GM12878 (cell line): Measurements from ENCODE around the gene LIMCH1. TPM values are rescaled to one million over a fixed set of nuclear protein-coding genes. Genes with fewer than 3 reads are reported as not detected.

ENCODE experiments used
- ATAC-seq: fragments of 200-7000 bp; cut with Tn5 transposase; 3 replicates; pipeline ENCODE4 v1.9.1; 2020; ENCODE audit warnings: mild to moderate bottlenecking, moderate library complexity
- BruUV-seq: library from RNA; stranded (reverse); fragments of 400-500 nt; replicated peaks from 2 replicates; lab custom pipeline; 2021; lab: Mats Ljungman, UMichigan
- CTCF ChIA-PET: fragments of 300-600 bp; sonication (Branson Sonifier 250); formaldehyde crosslinking; extraction: SDS; loops from one replicate; lab custom pipeline; 2021; ENCODE audit warnings: inconsistent platforms; lab: Yijun Ruan, JAX
- POLR2A ChIA-PET: fragments of 350-600 bp; formaldehyde crosslinking; extraction: SDS; loops from one replicate; lab custom pipeline; 2021; ENCODE audit warnings: inconsistent platforms; lab: Charles Lee
- RAD21 ChIA-PET: fragments of 300-600 bp; sonication (Branson Sonifier 250); formaldehyde crosslinking; loops from one replicate; lab custom pipeline; 2023; ENCODE audit warnings: antibody characterized with exemption; ENCODE audit not compliant: unreplicated experiment; lab: Charles Lee
- SMC1A ChIA-PET: fragments of 300-600 bp; sonication (Branson Sonifier 250); formaldehyde crosslinking; loops from one replicate; lab custom pipeline; 2023; ENCODE audit not compliant: unreplicated experiment, uncharacterized antibody; lab: Charles Lee
- DNase-seq: peaks from one replicate; pipeline ENCODE4 v3.0.0-alpha.2; 2011; ENCODE audit warnings: low read depth, low spot score
- FAIRE-seq: peaks from 3 replicates; lab custom pipeline; 2011; peaks lifted over from hg19 to GRCh38; lab: Jason Lieb, UNC
- H2AFZ ChIP-seq: 2 replicates; pipeline ENCODE4 v1.6.0; 2011; ENCODE audit warnings: low read depth, low read length, control low read depth; ENCODE audit not compliant: control insufficient read depth
- H3K27ac ChIP-seq: 2 replicates; pipeline ENCODE4 v1.5.1; 2011; ENCODE audit warnings: control low read depth; ENCODE audit not compliant: control insufficient read depth, insufficient read depth
- H3K27me3 ChIP-seq, 2 experiments: replicated peaks in 1 of 2; 2 replicates each; pipeline versions ENCODE4 v1.6.0 to v1.6.1; 2011; ENCODE audit warnings: low read length in 1 of 2; ENCODE audit not compliant: control insufficient read depth in 2 of 2, insufficient read depth in 2 of 2
- H3K36me3 ChIP-seq, 2 experiments: 2 replicates each; pipeline ENCODE4 v1.5.1; 2011; ENCODE audit warnings: low read length in 1 of 2; ENCODE audit not compliant: control insufficient read depth in 2 of 2, insufficient read depth in 2 of 2
- H3K4me1 ChIP-seq: 2 replicates; pipeline ENCODE4 v1.6.1; 2011; ENCODE audit warnings: mild to moderate bottlenecking, low read length, moderate library complexity, mixed read lengths; ENCODE audit not compliant: control insufficient read depth, insufficient read depth
- H3K4me2 ChIP-seq: 2 replicates; pipeline ENCODE4 v1.6.0; 2011; ENCODE audit warnings: control low read depth; ENCODE audit not compliant: control insufficient read depth, insufficient read depth
- H3K4me3 ChIP-seq: fragments of 200-600 bp; sonication (generic); 2 replicates; pipeline ENCODE4 v1.5.1; 2016
- H3K79me2 ChIP-seq: 2 replicates; pipeline ENCODE4 v1.6.0; 2011; ENCODE audit warnings: low read length; ENCODE audit not compliant: control insufficient read depth, insufficient read depth
- H3K9ac ChIP-seq: 2 replicates; pipeline ENCODE4 v1.8.0; 2011; ENCODE audit warnings: low read length, control low read depth, mixed read lengths; ENCODE audit not compliant: control insufficient read depth, insufficient read depth
- H3K9me3 ChIP-seq: replicated peaks from 3 replicates; pipeline ENCODE4 v1.5.1; 2011; ENCODE audit warnings: mild to moderate bottlenecking, low read length; ENCODE audit not compliant: control insufficient read depth, insufficient read depth
- H4K20me1 ChIP-seq: 2 replicates; pipeline ENCODE4 v1.6.0; 2011; ENCODE audit not compliant: control insufficient read depth, insufficient read depth
- EP300 ChIP-seq, 2 experiments: fragments of 150-350 bp in 1 of 2; IDR thresholded peaks; 2 replicates each; pipeline ENCODE4 v1.6.1; 2011 to 2012; ENCODE audit warnings: low read depth in 2 of 2, low read length in 2 of 2, borderline replicate concordance in 1 of 2, improper control_type of control experiment in 1 of 2, inconsistent platforms in 1 of 2; ENCODE audit not compliant: control insufficient read depth in 1 of 2
- NFYB ChIP-seq: IDR thresholded peaks from 2 replicates; pipeline ENCODE4 v1.6.1; 2011; ENCODE audit warnings: low read depth, mild to moderate bottlenecking, low read length, improper control_type of control experiment, moderate library complexity; ENCODE audit not compliant: insufficient read depth
- PAX5 ChIP-seq: IDR thresholded peaks from 2 replicates; pipeline ENCODE4 v1.6.1; 2011; ENCODE audit warnings: low read depth, low read length, borderline replicate concordance
- SREBF1 ChIP-seq: IDR thresholded peaks from 2 replicates; pipeline ENCODE4 v1.6.1; 2012; ENCODE audit warnings: mild to moderate bottlenecking, low read length
- WRNIP1 ChIP-seq: IDR thresholded peaks from 2 replicates; pipeline ENCODE4 v1.6.1; 2011; ENCODE audit warnings: low read depth, low read length, improper control_type of control experiment, borderline replicate concordance
- WGBS: methylation state at CpG from one replicate; pipeline ENCODE4 v1.1.6; 2016; ENCODE audit warnings: low lambda C conversion rate; ENCODE audit not compliant: insufficient replicate concordance, insufficient coverage; ENCODE audit errors: missing lambda C conversion rate; 5-methylcytosine and 5-hydroxymethylcytosine counted together
- in situ Hi-C: fragments of 300-500 bp; cut with MboI; formaldehyde crosslinking; loops from 9 replicates; pipeline ENCODE4 v1.14.3; 2018; ENCODE audit warnings: mixed read lengths
- intact Hi-C: fragments of 100-400 bp; cut with micrococcal nuclease; formaldehyde crosslinking; loops from one replicate; pipeline ENCODE4 v1.14.2; 2022; ENCODE audit not compliant: unreplicated experiment
- polyA plus RNA-seq, 11 experiments: library from polyadenylated mRNA; depleted of rRNA in 4 of 11; unstranded in 6 of 11; stranded (reverse) in 5 of 11; fragments of >200 nt; fragmentation: Nextera tagmentation in 4 of 11; fragmentation: Illumina TruSeq in 1 of 11; extraction: Ambion mirVana in 4 of 11; extraction: Trizol in 1 of 11; gene quantifications; 1 replicate in 1 of 11; 2 replicates in 10 of 11; pipeline versions ENCODE4 v1.2.1 to v1.2.3, GENCODE V29; 2011 to 2016; ENCODE audit warnings: inconsistent platforms in 2 of 11, missing spikeins in 2 of 11, low read depth in 1 of 11
- total RNA-seq, 4 experiments: library from RNA; depleted of rRNA in 3 of 4; stranded (reverse); fragments of >200 nt in 3 of 4; fragmentation: Illumina TruSeq in 1 of 4; extraction: Trizol in 1 of 4; gene quantifications; 2 replicates each; pipeline versions ENCODE4 v1.2.1 to v1.2.3, GENCODE V29; 2013 to 2021
- TF ChIP-seq, protein P1 (sequence below): fragments of 450-650 bp; IDR thresholded peaks from 2 replicates; pipeline ENCODE4 v1.6.1; 2014; ENCODE audit warnings: mild to moderate bottlenecking
- TF ChIP-seq, protein P2 (sequence below): IDR thresholded peaks from 2 replicates; pipeline ENCODE4 v1.6.1; 2012; ENCODE audit warnings: low read depth, low read length, improper control_type of control experiment

The LIMCH1 gene
- total and polyA plus RNA-seq, 10 of the 15 experiments (the other 5 are each of a cell fraction or from before 2014, with no cell fraction given) = 0.07 to 0.15 TPM; not detected in 8

DNA sequence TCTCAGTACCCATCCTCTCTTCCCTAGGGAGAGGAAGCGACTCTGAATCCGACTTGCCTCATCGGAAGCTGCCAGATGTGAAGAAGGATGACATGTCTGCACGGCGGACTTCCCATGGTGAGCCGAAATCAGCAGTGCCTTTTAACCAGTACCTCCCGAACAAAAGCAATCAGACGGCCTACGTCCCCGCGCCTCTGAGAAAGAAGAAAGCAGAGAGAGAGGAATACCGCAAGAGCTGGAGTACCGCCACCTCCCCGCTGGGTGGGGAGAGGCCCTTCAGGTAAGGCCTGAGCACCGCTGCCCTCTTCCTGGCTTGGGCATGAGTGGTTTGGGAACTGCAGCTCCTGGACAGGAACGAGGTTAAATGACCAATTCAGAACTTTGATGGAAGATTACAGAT lies 81.2 kb downstream of the LIMCH1 start:
- in situ Hi-C loops (no loop called here), intact Hi-C loops (no loop called here)
- WGBS = 58% methylated on average over 16 of the region's 16 CpGs
- Histone ChIP-seq H3K9ac (no peak overlapping the region), H3K4me1 (no peaks in the 10 kb centered on the region), H3K36me3 (no peaks in the 10 kb centered on the region), H3K4me2 (no peak overlapping the region), H3K9me3 (no peaks in the 10 kb centered on the region), H3K27me3 (peaks cover 0 to 6% of the 10 kb centered on the region in 2 experiments; a peak in 2 of 4 replicates), H3K79me2 (no peaks in the 10 kb centered on the region), H3K4me3 (no peak overlapping the region), H2AFZ (no peak overlapping the region), H3K27ac (no peak overlapping the region), H4K20me1 (no peaks in the 10 kb centered on the region)
- CTCF ChIA-PET = no interaction called here
- DNase-seq = no peak
- TF ChIP-seq NFYB = no peak
- TF ChIP-seq, protein P1, sequence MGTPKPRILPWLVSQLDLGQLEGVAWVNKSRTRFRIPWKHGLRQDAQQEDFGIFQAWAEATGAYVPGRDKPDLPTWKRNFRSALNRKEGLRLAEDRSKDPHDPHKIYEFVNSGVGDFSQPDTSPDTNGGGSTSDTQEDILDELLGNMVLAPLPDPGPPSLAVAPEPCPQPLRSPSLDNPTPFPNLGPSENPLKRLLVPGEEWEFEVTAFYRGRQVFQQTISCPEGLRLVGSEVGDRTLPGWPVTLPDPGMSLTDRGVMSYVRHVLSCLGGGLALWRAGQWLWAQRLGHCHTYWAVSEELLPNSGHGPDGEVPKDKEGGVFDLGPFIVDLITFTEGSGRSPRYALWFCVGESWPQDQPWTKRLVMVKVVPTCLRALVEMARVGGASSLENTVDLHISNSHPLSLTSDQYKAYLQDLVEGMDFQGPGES = no peak
- TF ChIP-seq WRNIP1 = no peak
- TF ChIP-seq SREBF1 = no peak
- TF ChIP-seq, protein P2, sequence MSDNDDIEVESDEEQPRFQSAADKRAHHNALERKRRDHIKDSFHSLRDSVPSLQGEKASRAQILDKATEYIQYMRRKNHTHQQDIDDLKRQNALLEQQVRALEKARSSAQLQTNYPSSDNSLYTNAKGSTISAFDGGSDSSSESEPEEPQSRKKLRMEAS = no peak
- TF ChIP-seq PAX5 = no peak
- no peak for TF ChIP-seq EP300 (IDR thresholded peaks at IDR 0.05; ENCODE audit: borderline replicate concordance in 1 of 2, control insufficient read depth in 1 of 2, low read depth in 2 of 2, low read length in 2 of 2)
- POLR2A ChIA-PET = no interaction called here
- no peak for FAIRE-seq
- RAD21 ChIA-PET = no interaction called here
- ATAC-seq = no peak
- BruUV-seq = no TSS peak
- SMC1A ChIA-PET = no interaction called here
